H1 (cell line): Measurements from ENCODE around the gene KIF13A. TPM values are rescaled to one million over a fixed set of nuclear protein-coding genes. Genes with fewer than 3 reads are reported as not detected.

ENCODE experiments used
- CTCF ChIA-PET: fragments of 300-600 bp; sonication (Branson Sonifier 250); formaldehyde crosslinking; loops from one replicate; lab custom pipeline; 2021; ENCODE audit not compliant: partially characterized antibody; lab: Charles Lee
- POLR2A ChIA-PET: fragments of 300-600 bp; sonication (Branson Sonifier 250); formaldehyde crosslinking; loops from one replicate; lab custom pipeline; 2021; ENCODE audit warnings: inconsistent platforms; ENCODE audit not compliant: partially characterized antibody; lab: Charles Lee
- DNase-seq, 2 experiments: peaks; one replicate each; pipeline versions ENCODE4 v3.0.0 to v3.0.0-alpha.2; 2010 to 2022; ENCODE audit warnings: low spot score in 2 of 2, low read depth in 1 of 2, mixed read lengths in 1 of 2
- FAIRE-seq: peaks from 2 replicates; lab custom pipeline; 2011; peaks lifted over from hg19 to GRCh38; lab: Jason Lieb, UNC
- H2AFZ ChIP-seq: 2 replicates; pipeline ENCODE4 v1.8.1; 2012; ENCODE audit warnings: low read length, inconsistent platforms
- H2AK5ac ChIP-seq: 2 replicates; pipeline ENCODE4 v1.6.1; 2013; ENCODE audit warnings: low read depth, low read length
- H2BK120ac ChIP-seq: replicated peaks from 2 replicates; pipeline ENCODE3; 2013; ENCODE audit warnings: low read depth, low read length, inconsistent platforms
- H2BK12ac ChIP-seq: 2 replicates; pipeline ENCODE4 v1.6.1; 2013; ENCODE audit warnings: low read depth, low read length
- H2BK15ac ChIP-seq: 2 replicates; pipeline ENCODE4 v1.6.1; 2013; ENCODE audit warnings: low read length
- H2BK20ac ChIP-seq: 2 replicates; pipeline ENCODE4 v1.6.1; 2013; ENCODE audit warnings: low read length
- H2BK5ac ChIP-seq: 2 replicates; pipeline ENCODE4 v1.6.1; 2013; ENCODE audit warnings: low read depth, low read length
- H3K14ac ChIP-seq: 2 replicates; pipeline ENCODE4 v1.6.1; 2013; ENCODE audit warnings: inconsistent platforms; ENCODE audit not compliant: insufficient read length
- H3K18ac ChIP-seq: 2 replicates; pipeline ENCODE4 v1.6.1; 2013; ENCODE audit warnings: low read length; ENCODE audit errors: extremely low read depth
- H3K23ac ChIP-seq: 2 replicates; pipeline ENCODE4 v1.6.1; 2013; ENCODE audit warnings: inconsistent platforms; ENCODE audit not compliant: insufficient read length
- H3K23me2 ChIP-seq: 2 replicates; pipeline ENCODE4 v1.6.1; 2013; ENCODE audit warnings: low read depth, low read length
- H3K27ac ChIP-seq: 2 replicates; pipeline ENCODE4 v1.6.1; 2011; ENCODE audit warnings: low read depth, low read length, inconsistent platforms
- H3K27me3 ChIP-seq, 4 experiments: replicated peaks in 1 of 4; 1 replicate in 1 of 4; 2 replicates in 3 of 4; pipeline versions ENCODE4 v1.6.1 to v1.8.1; 2011 to 2013; ENCODE audit warnings: low read length in 3 of 4, mild to moderate bottlenecking in 3 of 4, inconsistent platforms in 2 of 4, mixed read lengths in 2 of 4, moderate library complexity in 1 of 4; ENCODE audit not compliant: control insufficient read depth in 3 of 4, insufficient read depth in 3 of 4; ENCODE audit errors: extremely low read depth in 1 of 4
- H3K36me3 ChIP-seq, 4 experiments: 2 replicates each; pipeline versions ENCODE4 v1.6.1 to v1.8.1; 2011 to 2013; ENCODE audit warnings: mild to moderate bottlenecking in 4 of 4, low read length in 3 of 4, moderate library complexity in 2 of 4, control low read depth in 1 of 4, inconsistent platforms in 1 of 4; ENCODE audit not compliant: insufficient read depth in 4 of 4, control insufficient read depth in 2 of 4
- H3K4ac ChIP-seq: replicated peaks from 2 replicates; pipeline ENCODE3; 2013; ENCODE audit warnings: low read length, low read depth, mixed read lengths, inconsistent platforms; ENCODE audit not compliant: insufficient read length
- H3K4me1 ChIP-seq, 4 experiments: replicated peaks in 1 of 4; 1 replicate in 1 of 4; 2 replicates in 3 of 4; pipeline versions ENCODE4 v1.6.1 to v1.8.1; 2011 to 2013; ENCODE audit warnings: low read length in 3 of 4, inconsistent platforms in 2 of 4, mixed read lengths in 1 of 4; ENCODE audit not compliant: insufficient read depth in 4 of 4, control insufficient read depth in 3 of 4
- H3K4me2 ChIP-seq, 2 experiments: 2 replicates each; pipeline versions ENCODE4 v1.6.1 to v1.8.1; 2011 to 2013; ENCODE audit warnings: low read depth in 2 of 2, low read length in 2 of 2, control low read depth in 1 of 2, inconsistent platforms in 1 of 2, mild to moderate bottlenecking in 1 of 2; ENCODE audit not compliant: insufficient read depth in 1 of 2
- H3K4me3 ChIP-seq, 4 experiments: fragments of 200-600, 300-600 bp in 1 of 4; sonication (generic), shearing (Covaris generic), sonication (Bioruptor Twin) in 1 of 4; 2 replicates each; pipeline versions ENCODE4 v1.5.1 to v1.8.1; 2011 to 2016; ENCODE audit warnings: low read length in 4 of 4, low read depth in 3 of 4, control low read depth in 2 of 4, inconsistent platforms in 2 of 4, mild to moderate bottlenecking in 2 of 4, mixed read lengths in 1 of 4, moderate library complexity in 1 of 4; ENCODE audit not compliant: insufficient read depth in 2 of 4; ENCODE audit errors: extremely low read depth in 1 of 4
- H3K56ac ChIP-seq: replicated peaks from 2 replicates; pipeline ENCODE3; 2013; ENCODE audit warnings: low read depth, mild to moderate bottlenecking, mixed read lengths, low read length, inconsistent platforms; ENCODE audit not compliant: insufficient read length
- H3K79me1 ChIP-seq: 2 replicates; pipeline ENCODE4 v1.6.1; 2013; ENCODE audit warnings: low read depth, low read length, control low read depth
- H3K79me2 ChIP-seq, 2 experiments: 2 replicates each; pipeline versions ENCODE4 v1.6.1 to v1.8.1; 2012 to 2013; ENCODE audit warnings: low read length in 2 of 2, mild to moderate bottlenecking in 2 of 2, inconsistent platforms in 1 of 2; ENCODE audit not compliant: insufficient read depth in 2 of 2, control insufficient read depth in 1 of 2
- H3K9ac ChIP-seq, 4 experiments: replicated peaks in 1 of 4; 1 replicate in 1 of 4; 2 replicates in 3 of 4; pipeline versions ENCODE4 v1.6.1 to v1.8.1; 2011 to 2013; ENCODE audit warnings: low read depth in 3 of 4, low read length in 3 of 4, control low read depth in 2 of 4, mild to moderate bottlenecking in 2 of 4, moderate library complexity in 2 of 4, inconsistent platforms in 1 of 4; ENCODE audit errors: extremely low read depth in 1 of 4
- H3K9me3 ChIP-seq, 2 experiments: 2 replicates each; pipeline versions ENCODE4 v1.6.1 to v1.8.1; 2012 to 2013; ENCODE audit warnings: mild to moderate bottlenecking in 2 of 2, moderate library complexity in 2 of 2, control low read depth in 1 of 2, inconsistent platforms in 1 of 2, low read depth in 1 of 2, low read length in 1 of 2, mixed read lengths in 1 of 2; ENCODE audit not compliant: insufficient read depth in 2 of 2
- H4K20me1 ChIP-seq, 2 experiments: replicated peaks in 1 of 2; 2 replicates each; pipeline versions ENCODE3 to v1.8.1; 2011 to 2013; ENCODE audit warnings: inconsistent platforms in 2 of 2, low read length in 2 of 2, mild to moderate bottlenecking in 1 of 2; ENCODE audit not compliant: insufficient read depth in 2 of 2, control insufficient read depth in 1 of 2
- H4K5ac ChIP-seq: 2 replicates; pipeline ENCODE4 v1.6.1; 2013; ENCODE audit warnings: low read length, low read depth, mixed read lengths, inconsistent platforms; ENCODE audit not compliant: insufficient read length
- H4K8ac ChIP-seq: 2 replicates; pipeline ENCODE4 v1.8.0; 2013; ENCODE audit warnings: mild to moderate bottlenecking, moderate library complexity, low read length, inconsistent platforms; ENCODE audit not compliant: insufficient read depth; ENCODE audit errors: extremely low read depth
- H4K91ac ChIP-seq: replicated peaks from 2 replicates; pipeline ENCODE3; 2013; ENCODE audit warnings: low read length, mixed read lengths, inconsistent platforms; ENCODE audit not compliant: insufficient read length
- CEBPB ChIP-seq: IDR thresholded peaks from 2 replicates; pipeline ENCODE4 v1.6.1; 2012; ENCODE audit warnings: low read depth, low read length
- EP300 ChIP-seq, 2 experiments: IDR thresholded peaks; 1 replicate in 1 of 2; 2 replicates in 1 of 2; pipeline ENCODE4 v1.6.1; 2011 to 2012; ENCODE audit warnings: low read depth in 2 of 2, low read length in 2 of 2, mild to moderate bottlenecking in 2 of 2, borderline replicate concordance in 1 of 2, inconsistent platforms in 1 of 2, moderate library complexity in 1 of 2
- KDM1A ChIP-seq: fragments of 200-600, 300-600 bp; sonication (generic); IDR thresholded peaks from 2 replicates; pipeline ENCODE4 v1.7.1; 2016; ENCODE audit warnings: mild to moderate bottlenecking, low read length, borderline replicate concordance
- SP1 ChIP-seq: IDR thresholded peaks from 2 replicates; pipeline ENCODE4 v1.6.1; 2011; ENCODE audit warnings: low read depth, low read length
- WGBS, 2 experiments: shearing (Covaris generic) in 1 of 2; methylation state at CpG; one replicate each; pipeline versions ENCODE4 v1.1.6 to v1.1.7; 2013 to 2015; ENCODE audit warnings: low lambda C conversion rate in 2 of 2, mixed read lengths in 2 of 2, inconsistent platforms in 1 of 2, low coverage in 1 of 2, missing lambda C conversion rate in 1 of 2; ENCODE audit not compliant: insufficient replicate concordance in 2 of 2, insufficient coverage in 1 of 2, insufficient read length in 1 of 2; ENCODE audit errors: extremely low coverage in 1 of 2, missing lambda C conversion rate in 1 of 2; 5-methylcytosine and 5-hydroxymethylcytosine counted together
- polyA plus RNA-seq, 7 experiments: library from polyadenylated mRNA; depleted of rRNA in 3 of 7; stranded (reverse) in 5 of 7; unstranded in 2 of 7; fragments of >200 nt in 5 of 7; fragments of 200-250 nt in 2 of 7; gene quantifications; 1 replicate in 5 of 7; 2 replicates in 1 of 7; 4 replicates in 1 of 7; pipeline versions ENCODE4 v1.2.1 to v1.2.3, GENCODE V29; 2011 to 2013; ENCODE audit warnings: missing spikeins in 2 of 7, mixed read lengths in 2 of 7
- total RNA-seq: library from RNA; stranded (reverse); fragmentation: NEBNext Ultra II Directional; extraction: Animal tissue kit (Norgen Biotek cat#: 25700); gene quantifications from 2 replicates; pipeline ENCODE4 v1.2.1, GENCODE V29; 2021

Gene KIF13A
- total and polyA plus RNA-seq, 2 of the 8 experiments (the other 6 are each of a cell fraction or from before 2014, with no cell fraction given) = 14.7 to 40.8 TPM

DNA sequence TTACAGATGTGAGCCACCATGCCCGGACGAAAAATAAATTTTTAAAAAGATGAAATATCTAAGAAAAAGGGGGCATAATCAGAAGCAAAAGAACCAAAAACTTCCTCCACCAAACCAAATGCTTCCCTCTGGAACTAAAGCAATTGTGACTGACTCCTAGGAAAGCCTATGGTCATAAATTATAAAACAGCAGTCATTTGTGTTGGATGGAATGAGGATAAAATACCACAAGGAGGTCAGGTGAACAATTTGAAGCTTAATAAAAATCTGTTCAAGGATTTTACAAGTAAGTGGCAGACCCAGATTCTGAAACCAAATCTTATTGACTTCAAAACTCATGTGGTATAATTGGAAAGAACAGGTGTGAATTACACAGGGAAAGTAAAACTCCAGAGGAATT is 114.5 kb downstream of the KIF13A start:
- H2AFZ ChIP-seq = no peak overlapping the region
- no peaks in the 10 kb centered on the region for H4K20me1 ChIP-seq
- no peak for DNase-seq
- H3K79me2 ChIP-seq = no peaks in the 10 kb centered on the region
- no peak overlapping the region for H2BK20ac ChIP-seq
- no peak overlapping the region for H4K91ac ChIP-seq
- H2AK5ac ChIP-seq = no peak overlapping the region
- H4K5ac ChIP-seq = no peak overlapping the region
- H2BK15ac ChIP-seq = no peak overlapping the region
- no peaks in the 10 kb centered on the region for H3K23me2 ChIP-seq
- no peak overlapping the region for H3K27ac ChIP-seq
- H2BK5ac ChIP-seq = no peak overlapping the region
- no peak overlapping the region for H3K18ac ChIP-seq
- H3K27me3 ChIP-seq = no peaks in the 10 kb centered on the region
- WGBS, 2 experiments = 100% methylated on average over 2 of the region's 2 CpGs; no CpG with 5 or more reads in 1 of the 2 experiments
- no peak overlapping the region for H3K4me2 ChIP-seq
- H3K56ac ChIP-seq = no peak overlapping the region
- FAIRE-seq = no peak
- H3K79me1 ChIP-seq = no peaks in the 10 kb centered on the region; the same call in 1 of the 2 replicates
- no peak overlapping the region for H3K4ac ChIP-seq
- no peak overlapping the region for H3K23ac ChIP-seq
- H4K8ac ChIP-seq = no peak overlapping the region; the same call in 1 of the 2 replicates
- no peak overlapping the region for H2BK120ac ChIP-seq
- peaks cover 0 to 2% (median 0%) of the 10 kb centered on the region in 4 experiments; a peak in 1 of 7 replicates for H3K4me1 ChIP-seq
- ChIA-PET POLR2A (no interaction called here), CTCF (no interaction called here)
- no peaks in the 10 kb centered on the region for H3K9me3 ChIP-seq
- no peaks in the 10 kb centered on the region for H3K36me3 ChIP-seq
- no peak overlapping the region for H3K9ac ChIP-seq
- no peak overlapping the region for H3K4me3 ChIP-seq
- H2BK12ac ChIP-seq = no peak overlapping the region
- H3K14ac ChIP-seq = no peak overlapping the region
- TF ChIP-seq SP1 (no peak), EP300 (IDR thresholded peaks at IDR 0.05; ENCODE audit: borderline replicate concordance in 1 of 2, low read depth in 2 of 2, low read length in 2 of 2) (no peak), KDM1A (no peak), CEBPB (no peak)
